Gastroesophageal sphincter (tissue), 3 donors: Measurements from ENCODE around the gene FHIT.

Experiments used
- CTCF ChIP-seq, 4 experiments: fragments of 200-600 bp in 2 of 4; fragments of 450-650 bp in 2 of 4; sonication (generic) in 1 of 4; IDR thresholded peaks; one replicate each; pipeline ENCODE4 v1.5.1; 2017 to 2019; ENCODE audit warnings: antibody characterized with exemption in 4 of 4, mild to moderate bottlenecking in 2 of 4, moderate library complexity in 2 of 4
- POLR2A ChIP-seq, 2 donors: fragments of 450-650 bp; IDR thresholded peaks; one replicate each; pipeline ENCODE4 v1.6.1; 2017; ENCODE audit warnings: antibody characterized with exemption in 2 of 2, mild to moderate bottlenecking in 2 of 2, moderate library complexity in 1 of 2
- POLR2AphosphoS5 ChIP-seq: sonication (generic); formaldehyde crosslinking; IDR thresholded peaks from one replicate; pipeline ENCODE4 v1.6.1; 2017; ENCODE audit warnings: antibody characterized with exemption

GRCh38 chr3:61139686-61140085, 111.6 kb downstream of the FHIT start:
- TF ChIP-seq CTCF (IDR thresholded peaks at IDR 0.05) (no peak), POLR2A (IDR thresholded peaks at IDR 0.05) (no peak), POLR2AphosphoS5 (no peak)
